ENCODE results near the gene BLVRA.

GRCh38 chr7:43735403-43735801 is 23.1 kb upstream of the BLVRA start:
- TF ChIP-seq POLR2AphosphoS5 (IDR thresholded peaks at IDR 0.05) (no peak), CTCF (IDR thresholded peaks at IDR 0.05 in 8 of 11, conservative IDR thresholded peaks at IDR 0.05 in 3 of 11) (no peak), POLR2A (IDR thresholded peaks at IDR 0.05) (no peak)

All from spleen (tissue), 7 donors.